Measurements from ENCODE around the gene APH1B. TPM values are rescaled to one million over a fixed set of nuclear protein-coding genes. Genes with fewer than 3 reads are reported as not detected.

APH1B gene
- total RNA-seq, 1 donor from 2014 or later: 4.7 TPM

GRCh38 chr15:63238796-63239195 is 38.6 kb upstream of the APH1B start:
- no peaks in the 10 kb centered on the region for H3K27me3 ChIP-seq (ENCODE audit: control insufficient read depth, insufficient read depth, low read length)
- H3K36me3 ChIP-seq (ENCODE audit: control insufficient read depth, insufficient read depth, low read length): no peaks in the 10 kb centered on the region
- peak; percentile 96 for DNase-seq (ENCODE audit: low read depth)
- H3K4me3 ChIP-seq (ENCODE audit: low read depth, low read length): no peak overlapping the region
- TF ChIP-seq, protein P1, sequence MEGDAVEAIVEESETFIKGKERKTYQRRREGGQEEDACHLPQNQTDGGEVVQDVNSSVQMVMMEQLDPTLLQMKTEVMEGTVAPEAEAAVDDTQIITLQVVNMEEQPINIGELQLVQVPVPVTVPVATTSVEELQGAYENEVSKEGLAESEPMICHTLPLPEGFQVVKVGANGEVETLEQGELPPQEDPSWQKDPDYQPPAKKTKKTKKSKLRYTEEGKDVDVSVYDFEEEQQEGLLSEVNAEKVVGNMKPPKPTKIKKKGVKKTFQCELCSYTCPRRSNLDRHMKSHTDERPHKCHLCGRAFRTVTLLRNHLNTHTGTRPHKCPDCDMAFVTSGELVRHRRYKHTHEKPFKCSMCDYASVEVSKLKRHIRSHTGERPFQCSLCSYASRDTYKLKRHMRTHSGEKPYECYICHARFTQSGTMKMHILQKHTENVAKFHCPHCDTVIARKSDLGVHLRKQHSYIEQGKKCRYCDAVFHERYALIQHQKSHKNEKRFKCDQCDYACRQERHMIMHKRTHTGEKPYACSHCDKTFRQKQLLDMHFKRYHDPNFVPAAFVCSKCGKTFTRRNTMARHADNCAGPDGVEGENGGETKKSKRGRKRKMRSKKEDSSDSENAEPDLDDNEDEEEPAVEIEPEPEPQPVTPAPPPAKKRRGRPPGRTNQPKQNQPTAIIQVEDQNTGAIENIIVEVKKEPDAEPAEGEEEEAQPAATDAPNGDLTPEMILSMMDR (IDR thresholded peaks at IDR 0.05; ENCODE audit: insufficient read depth, low read length, severe bottlenecking): no peak
- no peak for FAIRE-seq

DNA sequence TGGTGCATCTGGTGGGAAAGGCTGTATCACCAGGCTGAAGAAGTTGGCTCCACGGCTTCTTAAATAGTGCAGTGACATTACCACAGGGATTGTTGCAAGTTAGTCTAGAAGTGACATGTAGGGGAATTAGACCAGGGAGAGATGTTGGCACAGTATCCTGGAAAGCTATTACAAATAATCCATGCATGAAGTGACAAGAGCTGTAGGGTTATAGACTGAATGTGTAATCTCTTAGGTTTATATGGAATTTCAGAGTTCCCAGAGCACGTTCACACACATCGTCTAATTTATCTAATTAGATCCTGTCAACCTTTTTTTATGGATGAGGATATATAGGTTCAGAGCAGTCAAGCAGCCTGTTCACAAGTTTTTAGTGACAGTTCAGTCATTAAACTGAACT is 37.3 kb upstream of the APH1B start:
- DNase-seq (ENCODE audit: low read depth): no peak
- no peak for FAIRE-seq
- Histone ChIP-seq H3K4me3 (ENCODE audit: low read depth, low read length) (no peak overlapping the region), H3K36me3 (ENCODE audit: control insufficient read depth, insufficient read depth, low read length) (no peaks in the 10 kb centered on the region), H3K27me3 (ENCODE audit: control insufficient read depth, insufficient read depth, low read length) (no peaks in the 10 kb centered on the region)
- TF ChIP-seq, protein P1 (IDR thresholded peaks at IDR 0.05; ENCODE audit: insufficient read depth, low read length, severe bottlenecking): no peak

- TF ChIP-seq, protein P1 (IDR thresholded peaks at IDR 0.05; ENCODE audit: insufficient read depth, low read length, severe bottlenecking): no peak
- Histone ChIP-seq H3K4me3 (ENCODE audit: low read depth, low read length) (no peak overlapping the region), H3K36me3 (ENCODE audit: control insufficient read depth, insufficient read depth, low read length) (no peaks in the 10 kb centered on the region), H3K27me3 (ENCODE audit: control insufficient read depth, insufficient read depth, low read length) (no peaks in the 10 kb centered on the region)
- FAIRE-seq: no peak
- DNase-seq (ENCODE audit: low read depth): no peak
Observed at GRCh38 chr15:63241316-63241715, 36.1 kb upstream of the APH1B start.

- FAIRE-seq: no peak
- Histone ChIP-seq H3K4me3 (ENCODE audit: low read depth, low read length) (no peak overlapping the region), H3K27me3 (ENCODE audit: control insufficient read depth, insufficient read depth, low read length) (no peaks in the 10 kb centered on the region), H3K36me3 (ENCODE audit: control insufficient read depth, insufficient read depth, low read length) (no peaks in the 10 kb centered on the region)
- TF ChIP-seq, protein P1 (IDR thresholded peaks at IDR 0.05; ENCODE audit: insufficient read depth, low read length, severe bottlenecking): no peak
- DNase-seq (ENCODE audit: low read depth): no peak
Observed at GRCh38 chr15:63243101-63243500, 34.3 kb upstream of the APH1B start.

GRCh38 chr15:63243776-63244175 is 33.6 kb upstream of the APH1B start:
- H3K4me3 ChIP-seq (ENCODE audit: low read depth, low read length): no peak overlapping the region
- TF ChIP-seq, protein P1 (IDR thresholded peaks at IDR 0.05; ENCODE audit: insufficient read depth, low read length, severe bottlenecking): no peak
- H3K36me3 ChIP-seq (ENCODE audit: control insufficient read depth, insufficient read depth, low read length): no peaks in the 10 kb centered on the region
- no peaks in the 10 kb centered on the region for H3K27me3 ChIP-seq (ENCODE audit: control insufficient read depth, insufficient read depth, low read length)
- no peak for DNase-seq (ENCODE audit: low read depth)
- FAIRE-seq: no peak

GRCh38 chr15:63244399-63244798 is 33.0 kb upstream of the APH1B start:
- no peak for FAIRE-seq
- TF ChIP-seq, protein P1 (IDR thresholded peaks at IDR 0.05; ENCODE audit: insufficient read depth, low read length, severe bottlenecking): no peak
- DNase-seq (ENCODE audit: low read depth): peak; percentile 86
- H3K36me3 ChIP-seq (ENCODE audit: control insufficient read depth, insufficient read depth, low read length): no peaks in the 10 kb centered on the region
- no peak overlapping the region for H3K4me3 ChIP-seq (ENCODE audit: low read depth, low read length)
- no peaks in the 10 kb centered on the region for H3K27me3 ChIP-seq (ENCODE audit: control insufficient read depth, insufficient read depth, low read length)
